Nephron (organoid): Measurements from ENCODE around the gene CD14.
"Not testable (repeated sequence)": the region's sequence is repeated elsewhere in the genome, so short reads cannot be mapped to it uniquely, and the experiment has no call there.

Source experiments
- H3K27ac Mint-ChIP-seq, 3 experiments: 2 replicates each; pipeline ENCODE4 v1.8.0; 2020; ENCODE audit warnings: mixed read lengths in 3 of 3, mild to moderate bottlenecking in 2 of 3, moderate library complexity in 1 of 3
- H3K27me3 Mint-ChIP-seq: 2 replicates; pipeline ENCODE4 v1.8.0; 2021; ENCODE audit warnings: low read depth, mild to moderate bottlenecking, moderate library complexity, mixed read lengths
- H3K36me3 Mint-ChIP-seq: 2 replicates; pipeline ENCODE4 v1.8.0; 2020; ENCODE audit warnings: low read depth, mixed read lengths
- H3K4me1 Mint-ChIP-seq: 2 replicates; pipeline ENCODE4 v1.8.0; 2020; ENCODE audit warnings: mixed read lengths
- H3K4me3 Mint-ChIP-seq, 3 experiments: 2 replicates each; pipeline ENCODE4 v1.8.0; 2020; ENCODE audit warnings: mild to moderate bottlenecking in 3 of 3, mixed read lengths in 3 of 3, moderate library complexity in 2 of 3
- H3K9me3 Mint-ChIP-seq: 2 replicates; pipeline ENCODE4 v1.8.0; 2020; ENCODE audit warnings: mixed read lengths
- TF ChIP-seq, protein P1 (sequence below), 3 experiments: fragments of 200-600 bp; sonication (generic); IDR thresholded peaks; one replicate each; pipeline ENCODE4 v1.5.0; 2021; ENCODE audit warnings: antibody characterized with exemption in 3 of 3; ENCODE audit not compliant: unreplicated experiment in 3 of 3

Gene CD14

GRCh38 chr5:140595538-140596300 is 37.3 kb downstream of the CD14 start:
- TF ChIP-seq, protein P1, sequence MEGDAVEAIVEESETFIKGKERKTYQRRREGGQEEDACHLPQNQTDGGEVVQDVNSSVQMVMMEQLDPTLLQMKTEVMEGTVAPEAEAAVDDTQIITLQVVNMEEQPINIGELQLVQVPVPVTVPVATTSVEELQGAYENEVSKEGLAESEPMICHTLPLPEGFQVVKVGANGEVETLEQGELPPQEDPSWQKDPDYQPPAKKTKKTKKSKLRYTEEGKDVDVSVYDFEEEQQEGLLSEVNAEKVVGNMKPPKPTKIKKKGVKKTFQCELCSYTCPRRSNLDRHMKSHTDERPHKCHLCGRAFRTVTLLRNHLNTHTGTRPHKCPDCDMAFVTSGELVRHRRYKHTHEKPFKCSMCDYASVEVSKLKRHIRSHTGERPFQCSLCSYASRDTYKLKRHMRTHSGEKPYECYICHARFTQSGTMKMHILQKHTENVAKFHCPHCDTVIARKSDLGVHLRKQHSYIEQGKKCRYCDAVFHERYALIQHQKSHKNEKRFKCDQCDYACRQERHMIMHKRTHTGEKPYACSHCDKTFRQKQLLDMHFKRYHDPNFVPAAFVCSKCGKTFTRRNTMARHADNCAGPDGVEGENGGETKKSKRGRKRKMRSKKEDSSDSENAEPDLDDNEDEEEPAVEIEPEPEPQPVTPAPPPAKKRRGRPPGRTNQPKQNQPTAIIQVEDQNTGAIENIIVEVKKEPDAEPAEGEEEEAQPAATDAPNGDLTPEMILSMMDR (IDR thresholded peaks at IDR 0.05; ENCODE audit: unreplicated experiment in 3 of 3), result no peak
- no peak overlapping the region for H3K4me3 Mint-ChIP-seq
- H3K27ac Mint-ChIP-seq, result no peak overlapping the region
- no peaks in the 10 kb centered on the region for H3K9me3 Mint-ChIP-seq
- H3K36me3 Mint-ChIP-seq, result no peaks in the 10 kb centered on the region
- no peaks in the 10 kb centered on the region for H3K4me1 Mint-ChIP-seq
- peaks cover 23% of the 10 kb centered on the region for H3K27me3 Mint-ChIP-seq

GRCh38 chr5:140594169-140594568 is 38.8 kb downstream of the CD14 start:
- no peak overlapping the region for H3K4me3 Mint-ChIP-seq
- peaks cover 23% of the 10 kb centered on the region for H3K27me3 Mint-ChIP-seq
- no peak overlapping the region for H3K27ac Mint-ChIP-seq
- no peaks in the 10 kb centered on the region for H3K36me3 Mint-ChIP-seq
- H3K4me1 Mint-ChIP-seq, result no peaks in the 10 kb centered on the region
- no peaks in the 10 kb centered on the region for H3K9me3 Mint-ChIP-seq
- TF ChIP-seq, protein P1 (IDR thresholded peaks at IDR 0.05; ENCODE audit: unreplicated experiment in 3 of 3), result no peak

DNA sequence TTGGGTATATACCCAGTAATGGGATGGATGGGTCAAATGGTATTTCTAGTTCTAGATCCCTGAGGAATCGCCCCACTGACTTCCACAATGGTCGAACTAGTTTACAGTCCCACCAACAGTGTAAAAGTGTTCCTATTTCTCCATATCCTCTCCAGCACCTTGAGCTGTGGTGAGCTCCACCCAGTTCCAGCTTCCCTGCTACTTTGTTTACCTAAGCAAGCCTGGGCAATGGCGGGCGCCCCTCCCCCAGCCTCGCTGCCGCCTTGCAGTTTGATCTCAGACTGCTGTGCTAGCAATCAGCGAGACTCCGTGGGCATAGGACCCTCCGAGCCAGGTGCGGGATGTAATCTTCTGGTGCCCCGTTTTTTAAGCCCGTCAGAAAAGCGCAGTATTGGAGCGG is 39.9 kb downstream of the CD14 start:
- H3K4me1 Mint-ChIP-seq, H3K36me3 Mint-ChIP-seq, H3K27ac Mint-ChIP-seq, H3K9me3 Mint-ChIP-seq: not testable (repeated sequence)
- H3K4me3 Mint-ChIP-seq, result peak overlapping the region; percentile 8 to 41 (median 36)
- H3K27me3 Mint-ChIP-seq, result peaks cover 15% of the 10 kb centered on the region

DNA sequence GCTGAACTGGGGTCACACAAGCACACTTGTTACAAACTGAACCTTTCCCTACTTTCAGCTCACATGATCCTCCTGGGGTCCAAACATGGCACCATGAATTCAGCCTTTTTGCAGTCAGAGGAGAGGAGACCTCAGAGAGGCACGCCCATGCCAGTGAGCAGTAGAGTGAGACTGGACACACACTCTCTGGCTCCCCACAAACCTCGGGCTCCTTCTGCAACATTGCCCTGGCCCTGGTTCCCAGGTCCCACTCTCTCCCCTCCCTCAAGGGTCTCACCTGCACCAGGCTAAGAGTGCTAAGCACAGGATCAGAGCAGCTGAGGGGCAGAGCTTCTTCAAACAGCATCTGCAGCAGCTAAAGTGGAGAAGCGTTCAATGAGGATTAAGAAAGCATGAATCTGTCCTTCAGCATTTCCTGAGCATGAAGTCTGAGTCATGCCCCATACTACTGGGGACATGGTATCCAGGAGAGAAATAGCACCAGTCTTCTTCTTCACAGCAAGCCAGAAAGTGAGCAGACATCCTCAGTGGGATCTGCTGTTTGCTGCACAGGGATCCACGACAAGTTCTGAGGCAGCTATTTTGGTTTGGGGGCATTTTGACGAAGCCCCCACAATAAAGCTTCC is 41.1 kb downstream of the CD14 start:
- no peaks in the 10 kb centered on the region for H3K4me1 Mint-ChIP-seq
- TF ChIP-seq, protein P1 (IDR thresholded peaks at IDR 0.05; ENCODE audit: unreplicated experiment in 3 of 3), result no peak
- H3K9me3 Mint-ChIP-seq, result no peaks in the 10 kb centered on the region
- no peak overlapping the region for H3K27ac Mint-ChIP-seq
- H3K27me3 Mint-ChIP-seq, result peaks cover 15% of the 10 kb centered on the region
- H3K4me3 Mint-ChIP-seq, result no peak overlapping the region
- no peaks in the 10 kb centered on the region for H3K36me3 Mint-ChIP-seq

GRCh38 chr5:140590861-140591260 is 42.1 kb downstream of the CD14 start:
- peaks cover 15% of the 10 kb centered on the region for H3K27me3 Mint-ChIP-seq
- no peaks in the 10 kb centered on the region for H3K4me1 Mint-ChIP-seq
- H3K9me3 Mint-ChIP-seq, result no peaks in the 10 kb centered on the region
- TF ChIP-seq, protein P1 (IDR thresholded peaks at IDR 0.05; ENCODE audit: unreplicated experiment in 3 of 3), result no peak
- no peaks in the 10 kb centered on the region for H3K36me3 Mint-ChIP-seq
- no peak overlapping the region for H3K27ac Mint-ChIP-seq
- no peak overlapping the region for H3K4me3 Mint-ChIP-seq

DNA sequence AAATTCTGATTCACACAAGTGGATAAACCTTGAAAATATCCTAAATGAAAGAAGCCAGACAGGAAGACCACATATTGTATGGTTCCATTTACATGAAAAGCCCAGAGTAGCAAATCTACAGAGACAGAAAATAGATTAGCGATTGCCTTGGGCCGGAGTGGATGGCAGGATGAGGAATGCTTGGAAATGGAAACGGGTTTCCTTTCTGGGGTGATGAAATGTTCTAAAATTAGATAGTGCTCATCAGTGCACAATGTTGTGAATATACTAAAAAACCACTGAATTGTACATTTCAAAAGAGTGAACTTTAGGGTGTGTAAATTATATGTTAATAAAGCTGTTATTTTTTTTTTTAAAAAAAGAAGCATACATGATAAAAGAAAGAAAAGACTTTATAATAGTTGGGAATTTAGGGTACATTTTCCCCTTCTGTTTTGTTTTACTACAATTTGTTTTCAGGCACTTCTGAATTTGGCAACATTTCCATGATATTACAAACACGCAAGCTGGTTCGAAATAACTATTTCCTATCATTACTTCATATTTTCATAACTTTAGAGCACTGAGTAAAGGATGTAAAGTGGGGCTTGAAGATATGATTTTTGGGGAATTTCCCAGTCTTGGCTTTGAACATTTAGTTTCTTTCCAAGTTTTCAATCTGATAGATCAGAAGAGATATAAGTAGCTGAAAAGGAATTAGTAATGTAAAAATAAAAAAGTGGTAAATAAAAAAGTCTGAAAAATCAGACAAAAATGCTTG is 44.5 kb downstream of the CD14 start:
- H3K4me1 Mint-ChIP-seq, result no peaks in the 10 kb centered on the region
- H3K9me3 Mint-ChIP-seq, result peaks cover 3% of the 10 kb centered on the region
- no peak overlapping the region for H3K27ac Mint-ChIP-seq
- no peak overlapping the region for H3K4me3 Mint-ChIP-seq
- TF ChIP-seq, protein P1 (IDR thresholded peaks at IDR 0.05; ENCODE audit: unreplicated experiment in 3 of 3), result no peak
- H3K36me3 Mint-ChIP-seq, result no peaks in the 10 kb centered on the region
- peaks cover 7% of the 10 kb centered on the region for H3K27me3 Mint-ChIP-seq
